H4 (cell line): ENCODE measurements around the gene HDAC1. TPM values are rescaled to one million over a fixed set of nuclear protein-coding genes. Genes with fewer than 3 reads are reported as not detected.

Source experiments
- DNase-seq: peaks from one replicate; pipeline ENCODE4 v3.0.0-alpha.2; 2015; ENCODE audit warnings: low spot score
- total RNA-seq: library from RNA; depleted of rRNA; stranded (reverse); fragments of >200 nt; shearing (Covaris generic); gene quantifications from 2 replicates; pipeline ENCODE4 v1.2.3, GENCODE V29; 2014

The HDAC1 gene
- total RNA-seq, 1 experiment from 2014 or later: 126 TPM

GRCh38 chr1:32330558-32331151, 38.8 kb downstream of the HDAC1 start:
- DNase-seq: no peak

- DNase-seq: no peak
Measured at GRCh38 chr1:32331549-32331948, 39.7 kb downstream of the HDAC1 start.

- no peak for DNase-seq
Measured at GRCh38 chr1:32332290-32333079, 40.6 kb downstream of the HDAC1 start.

- DNase-seq: no peak
Measured at GRCh38 chr1:32333251-32333963, 41.5 kb downstream of the HDAC1 start.

- no peak for DNase-seq
Measured at GRCh38 chr1:32334274-32334861, 42.5 kb downstream of the HDAC1 start.

GRCh38 chr1:32334864-32335534, 43.1 kb downstream of the HDAC1 start:
- no peak for DNase-seq

- no peak for DNase-seq
Measured at GRCh38 chr1:32335535-32335789, 43.6 kb downstream of the HDAC1 start.

GRCh38 chr1:32335790-32336590, 44.1 kb downstream of the HDAC1 start, which contains the start of gene MARCKSL1:
MARCKSL1 (minus strand) TSS chr1:32336233; CDS start chr1:32336033, 200 bp downstream.
- no peak for DNase-seq

GRCh38 chr1:32336591-32336932, 44.7 kb downstream of the HDAC1 start:
- DNase-seq: no peak

- no peak for DNase-seq
Measured at GRCh38 chr1:32336963-32337675, 45.2 kb downstream of the HDAC1 start.

- DNase-seq: no peak
Measured at GRCh38 chr1:32337855-32338636, 46.2 kb downstream of the HDAC1 start.

GRCh38 chr1:32338637-32339145, 46.8 kb downstream of the HDAC1 start:
- DNase-seq: no peak

GRCh38 chr1:32339363-32339978, 47.6 kb downstream of the HDAC1 start:
- DNase-seq: no peak

GRCh38 chr1:32341186-32341757, 49.4 kb downstream of the HDAC1 start:
- DNase-seq: no peak

GRCh38 chr1:32341971-32342370, 50.1 kb downstream of the HDAC1 start:
- DNase-seq: no peak

GRCh38 chr1:32342704-32343103, 50.8 kb downstream of the HDAC1 start:
- no peak for DNase-seq

- peak; percentile 25 for DNase-seq
Measured at GRCh38 chr1:32345289-32345827, 53.5 kb downstream of the HDAC1 start.

- DNase-seq: no peak
Measured at GRCh38 chr1:32346532-32347157, 54.8 kb downstream of the HDAC1 start.
